H1 (cell line): ENCODE measurements around the gene KCNH8. TPM values are rescaled to one million over a fixed set of nuclear protein-coding genes. Genes with fewer than 3 reads are reported as not detected.
A peak's percentile ranks its signal among the peaks of the same experiment; 100 is the strongest.
"Not testable (repeated sequence)": the region's sequence is repeated elsewhere in the genome, so short reads cannot be mapped to it uniquely, and the experiment has no call there.

Source experiments
- CTCF ChIA-PET: fragments of 300-600 bp; sonication (Branson Sonifier 250); formaldehyde crosslinking; loops from one replicate; lab custom pipeline; 2021; ENCODE audit not compliant: partially characterized antibody; lab: Charles Lee
- POLR2A ChIA-PET: fragments of 300-600 bp; sonication (Branson Sonifier 250); formaldehyde crosslinking; loops from one replicate; lab custom pipeline; 2021; ENCODE audit warnings: inconsistent platforms; ENCODE audit not compliant: partially characterized antibody; lab: Charles Lee
- DNase-seq, 2 experiments: peaks; one replicate each; pipeline versions ENCODE4 v3.0.0 to v3.0.0-alpha.2; 2010 to 2022; ENCODE audit warnings: low spot score in 2 of 2, low read depth in 1 of 2, mixed read lengths in 1 of 2
- FAIRE-seq: peaks from 2 replicates; lab custom pipeline; 2011; peaks lifted over from hg19 to GRCh38; lab: Jason Lieb, UNC
- H2AFZ ChIP-seq: 2 replicates; pipeline ENCODE4 v1.8.1; 2012; ENCODE audit warnings: low read length, inconsistent platforms
- H2AK5ac ChIP-seq: 2 replicates; pipeline ENCODE4 v1.6.1; 2013; ENCODE audit warnings: low read depth, low read length
- H2BK120ac ChIP-seq: replicated peaks from 2 replicates; pipeline ENCODE3; 2013; ENCODE audit warnings: low read depth, low read length, inconsistent platforms
- H2BK12ac ChIP-seq: 2 replicates; pipeline ENCODE4 v1.6.1; 2013; ENCODE audit warnings: low read depth, low read length
- H2BK15ac ChIP-seq: 2 replicates; pipeline ENCODE4 v1.6.1; 2013; ENCODE audit warnings: low read length
- H2BK20ac ChIP-seq: 2 replicates; pipeline ENCODE4 v1.6.1; 2013; ENCODE audit warnings: low read length
- H2BK5ac ChIP-seq: 2 replicates; pipeline ENCODE4 v1.6.1; 2013; ENCODE audit warnings: low read depth, low read length
- H3K14ac ChIP-seq: 2 replicates; pipeline ENCODE4 v1.6.1; 2013; ENCODE audit warnings: inconsistent platforms; ENCODE audit not compliant: insufficient read length
- H3K18ac ChIP-seq: 2 replicates; pipeline ENCODE4 v1.6.1; 2013; ENCODE audit warnings: low read length; ENCODE audit errors: extremely low read depth
- H3K23ac ChIP-seq: 2 replicates; pipeline ENCODE4 v1.6.1; 2013; ENCODE audit warnings: inconsistent platforms; ENCODE audit not compliant: insufficient read length
- H3K23me2 ChIP-seq: 2 replicates; pipeline ENCODE4 v1.6.1; 2013; ENCODE audit warnings: low read depth, low read length
- H3K27ac ChIP-seq: 2 replicates; pipeline ENCODE4 v1.6.1; 2011; ENCODE audit warnings: low read depth, low read length, inconsistent platforms
- H3K27me3 ChIP-seq, 4 experiments: replicated peaks in 1 of 4; 1 replicate in 1 of 4; 2 replicates in 3 of 4; pipeline versions ENCODE4 v1.6.1 to v1.8.1; 2011 to 2013; ENCODE audit warnings: low read length in 3 of 4, mild to moderate bottlenecking in 3 of 4, inconsistent platforms in 2 of 4, mixed read lengths in 2 of 4, moderate library complexity in 1 of 4; ENCODE audit not compliant: control insufficient read depth in 3 of 4, insufficient read depth in 3 of 4; ENCODE audit errors: extremely low read depth in 1 of 4
- H3K36me3 ChIP-seq, 4 experiments: 2 replicates each; pipeline versions ENCODE4 v1.6.1 to v1.8.1; 2011 to 2013; ENCODE audit warnings: mild to moderate bottlenecking in 4 of 4, low read length in 3 of 4, moderate library complexity in 2 of 4, control low read depth in 1 of 4, inconsistent platforms in 1 of 4; ENCODE audit not compliant: insufficient read depth in 4 of 4, control insufficient read depth in 2 of 4
- H3K4ac ChIP-seq: replicated peaks from 2 replicates; pipeline ENCODE3; 2013; ENCODE audit warnings: low read length, low read depth, mixed read lengths, inconsistent platforms; ENCODE audit not compliant: insufficient read length
- H3K4me1 ChIP-seq, 4 experiments: replicated peaks in 1 of 4; 1 replicate in 1 of 4; 2 replicates in 3 of 4; pipeline versions ENCODE4 v1.6.1 to v1.8.1; 2011 to 2013; ENCODE audit warnings: low read length in 3 of 4, inconsistent platforms in 2 of 4, mixed read lengths in 1 of 4; ENCODE audit not compliant: insufficient read depth in 4 of 4, control insufficient read depth in 3 of 4
- H3K4me2 ChIP-seq, 2 experiments: 2 replicates each; pipeline versions ENCODE4 v1.6.1 to v1.8.1; 2011 to 2013; ENCODE audit warnings: low read depth in 2 of 2, low read length in 2 of 2, control low read depth in 1 of 2, inconsistent platforms in 1 of 2, mild to moderate bottlenecking in 1 of 2; ENCODE audit not compliant: insufficient read depth in 1 of 2
- H3K4me3 ChIP-seq, 4 experiments: fragments of 200-600, 300-600 bp in 1 of 4; sonication (generic), shearing (Covaris generic), sonication (Bioruptor Twin) in 1 of 4; 2 replicates each; pipeline versions ENCODE4 v1.5.1 to v1.8.1; 2011 to 2016; ENCODE audit warnings: low read length in 4 of 4, low read depth in 3 of 4, control low read depth in 2 of 4, inconsistent platforms in 2 of 4, mild to moderate bottlenecking in 2 of 4, mixed read lengths in 1 of 4, moderate library complexity in 1 of 4; ENCODE audit not compliant: insufficient read depth in 2 of 4; ENCODE audit errors: extremely low read depth in 1 of 4
- H3K56ac ChIP-seq: replicated peaks from 2 replicates; pipeline ENCODE3; 2013; ENCODE audit warnings: low read depth, mild to moderate bottlenecking, mixed read lengths, low read length, inconsistent platforms; ENCODE audit not compliant: insufficient read length
- H3K79me1 ChIP-seq: 2 replicates; pipeline ENCODE4 v1.6.1; 2013; ENCODE audit warnings: low read depth, low read length, control low read depth
- H3K79me2 ChIP-seq, 2 experiments: 2 replicates each; pipeline versions ENCODE4 v1.6.1 to v1.8.1; 2012 to 2013; ENCODE audit warnings: low read length in 2 of 2, mild to moderate bottlenecking in 2 of 2, inconsistent platforms in 1 of 2; ENCODE audit not compliant: insufficient read depth in 2 of 2, control insufficient read depth in 1 of 2
- H3K9ac ChIP-seq, 4 experiments: replicated peaks in 1 of 4; 1 replicate in 1 of 4; 2 replicates in 3 of 4; pipeline versions ENCODE4 v1.6.1 to v1.8.1; 2011 to 2013; ENCODE audit warnings: low read depth in 3 of 4, low read length in 3 of 4, control low read depth in 2 of 4, mild to moderate bottlenecking in 2 of 4, moderate library complexity in 2 of 4, inconsistent platforms in 1 of 4; ENCODE audit errors: extremely low read depth in 1 of 4
- H3K9me3 ChIP-seq, 2 experiments: 2 replicates each; pipeline versions ENCODE4 v1.6.1 to v1.8.1; 2012 to 2013; ENCODE audit warnings: mild to moderate bottlenecking in 2 of 2, moderate library complexity in 2 of 2, control low read depth in 1 of 2, inconsistent platforms in 1 of 2, low read depth in 1 of 2, low read length in 1 of 2, mixed read lengths in 1 of 2; ENCODE audit not compliant: insufficient read depth in 2 of 2
- H4K20me1 ChIP-seq, 2 experiments: replicated peaks in 1 of 2; 2 replicates each; pipeline versions ENCODE3 to v1.8.1; 2011 to 2013; ENCODE audit warnings: inconsistent platforms in 2 of 2, low read length in 2 of 2, mild to moderate bottlenecking in 1 of 2; ENCODE audit not compliant: insufficient read depth in 2 of 2, control insufficient read depth in 1 of 2
- H4K5ac ChIP-seq: 2 replicates; pipeline ENCODE4 v1.6.1; 2013; ENCODE audit warnings: low read length, low read depth, mixed read lengths, inconsistent platforms; ENCODE audit not compliant: insufficient read length
- H4K8ac ChIP-seq: 2 replicates; pipeline ENCODE4 v1.8.0; 2013; ENCODE audit warnings: mild to moderate bottlenecking, moderate library complexity, low read length, inconsistent platforms; ENCODE audit not compliant: insufficient read depth; ENCODE audit errors: extremely low read depth
- H4K91ac ChIP-seq: replicated peaks from 2 replicates; pipeline ENCODE3; 2013; ENCODE audit warnings: low read length, mixed read lengths, inconsistent platforms; ENCODE audit not compliant: insufficient read length
- ATF3 ChIP-seq: IDR thresholded peaks from 2 replicates; pipeline ENCODE4 v1.6.1; 2011; ENCODE audit warnings: low read depth, mild to moderate bottlenecking, low read length; ENCODE audit not compliant: insufficient read depth
- CBX5 ChIP-seq: fragments of 300-800, 300-1000 bp; sonication (generic); IDR thresholded peaks from 2 replicates; pipeline ENCODE4 v1.7.1; 2016; ENCODE audit warnings: antibody characterized with exemption, low read length, low read depth
- FOSL1 ChIP-seq: IDR thresholded peaks from 2 replicates; pipeline ENCODE4 v1.6.1; 2011; ENCODE audit warnings: mild to moderate bottlenecking, low read depth, low read length, moderate library complexity; ENCODE audit not compliant: insufficient read depth
- HDAC6 ChIP-seq: IDR thresholded peaks from one replicate; pipeline ENCODE4 v1.7.1; 2012; ENCODE audit warnings: low read depth, mild to moderate bottlenecking, inconsistent platforms, low read length, moderate library complexity
- KDM4A ChIP-seq: IDR thresholded peaks from one replicate; pipeline ENCODE4 v1.7.1; 2012; ENCODE audit warnings: low read depth, mild to moderate bottlenecking, moderate library complexity, low read length, inconsistent platforms; ENCODE audit not compliant: severe bottlenecking
- KDM5A ChIP-seq: fragments of 200-600 bp; IDR thresholded peaks from 2 replicates; pipeline ENCODE4 v1.7.1; 2012; ENCODE audit warnings: mild to moderate bottlenecking, low read length, inconsistent platforms, mixed read lengths
- WGBS, 2 experiments: shearing (Covaris generic) in 1 of 2; methylation state at CpG; one replicate each; pipeline versions ENCODE4 v1.1.6 to v1.1.7; 2013 to 2015; ENCODE audit warnings: low lambda C conversion rate in 2 of 2, mixed read lengths in 2 of 2, inconsistent platforms in 1 of 2, low coverage in 1 of 2, missing lambda C conversion rate in 1 of 2; ENCODE audit not compliant: insufficient replicate concordance in 2 of 2, insufficient coverage in 1 of 2, insufficient read length in 1 of 2; ENCODE audit errors: extremely low coverage in 1 of 2, missing lambda C conversion rate in 1 of 2; 5-methylcytosine and 5-hydroxymethylcytosine counted together
- polyA plus RNA-seq, 7 experiments: library from polyadenylated mRNA; depleted of rRNA in 3 of 7; stranded (reverse) in 5 of 7; unstranded in 2 of 7; fragments of >200 nt in 5 of 7; fragments of 200-250 nt in 2 of 7; gene quantifications; 1 replicate in 5 of 7; 2 replicates in 1 of 7; 4 replicates in 1 of 7; pipeline versions ENCODE4 v1.2.1 to v1.2.3, GENCODE V29; 2011 to 2013; ENCODE audit warnings: missing spikeins in 2 of 7, mixed read lengths in 2 of 7
- total RNA-seq: library from RNA; stranded (reverse); fragmentation: NEBNext Ultra II Directional; extraction: Animal tissue kit (Norgen Biotek cat#: 25700); gene quantifications from 2 replicates; pipeline ENCODE4 v1.2.1, GENCODE V29; 2021
- TF ChIP-seq, protein P1 (sequence below): IDR thresholded peaks from 2 replicates; pipeline ENCODE4 v1.6.1; 2012; ENCODE audit warnings: inconsistent platforms

KCNH8 gene
- total and polyA plus RNA-seq, 2 of the 8 experiments (the other 6 are each of a cell fraction or from before 2014, with no cell fraction given), result 2.2 to 2.4 TPM

DNA sequence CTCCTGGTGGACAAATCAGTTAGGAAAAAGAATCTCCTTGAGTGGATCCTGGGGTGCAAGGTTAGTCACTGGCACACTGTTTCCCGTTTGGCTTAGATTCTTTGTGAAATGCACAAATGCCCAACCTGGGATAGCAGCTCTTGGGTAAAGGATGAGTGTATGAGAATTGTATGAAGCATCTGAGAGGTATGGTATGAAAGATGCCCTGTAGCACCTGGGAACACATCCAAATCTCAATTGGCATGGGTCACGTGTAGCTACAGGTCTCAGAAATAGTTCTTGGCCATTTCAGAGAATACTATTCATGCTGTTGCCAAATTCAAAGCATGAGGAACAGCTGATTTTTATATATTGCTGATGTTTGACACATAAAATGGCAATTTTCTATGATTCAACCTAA is 84.3 kb downstream of the KCNH8 start (continued):
- no peak for TF ChIP-seq CBX5
- no peak for TF ChIP-seq ATF3
- TF ChIP-seq KDM4A, result no peak
- no peak for TF ChIP-seq KDM5A
- TF ChIP-seq FOSL1, result no peak
- no peak for TF ChIP-seq HDAC6
- TF ChIP-seq, protein P1, sequence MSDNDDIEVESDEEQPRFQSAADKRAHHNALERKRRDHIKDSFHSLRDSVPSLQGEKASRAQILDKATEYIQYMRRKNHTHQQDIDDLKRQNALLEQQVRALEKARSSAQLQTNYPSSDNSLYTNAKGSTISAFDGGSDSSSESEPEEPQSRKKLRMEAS, result no peak

- DNase-seq, result peak in 1 of 2 experiments; percentile 51
- H4K20me1 ChIP-seq, H3K56ac ChIP-seq, H3K4ac ChIP-seq, H2AK5ac ChIP-seq, H3K9ac ChIP-seq, H3K79me2 ChIP-seq, H2BK5ac ChIP-seq, H3K36me3 ChIP-seq, FAIRE-seq, H4K91ac ChIP-seq, H3K14ac ChIP-seq, H3K27ac ChIP-seq, H3K4me2 ChIP-seq, H4K5ac ChIP-seq, H2BK120ac ChIP-seq, H2BK15ac ChIP-seq, H3K23ac ChIP-seq, H3K27me3 ChIP-seq, POLR2A ChIA-PET, H2BK12ac ChIP-seq, H3K18ac ChIP-seq, H3K9me3 ChIP-seq, H2AFZ ChIP-seq, H3K79me1 ChIP-seq, H3K23me2 ChIP-seq, H3K4me1 ChIP-seq, H2BK20ac ChIP-seq, H3K4me3 ChIP-seq: not testable (repeated sequence)
- CTCF ChIA-PET, result interaction anchor here (1.2 kb wide), 1 partner anchor 22 kb away, joined by 3 read pairs; no protein-coding TSS in a partner anchor
- 92% methylated on average over 31 of the region's 53 CpGs; no CpG with 5 or more reads in 1 of the 2 experiments for WGBS, 2 experiments
- H4K8ac ChIP-seq, result peak overlapping the region; percentile 25; the same call in 1 of the 2 replicates
These were observed 85.8 kb downstream of the KCNH8 start for GRCh38 chr3:19233882-19234784.
